Retina (tissue), 1 donor: ENCODE data around the gene DIDO1.

Experiments
- DNase-seq: peaks from one replicate; pipeline ENCODE4 v3.0.0-alpha.2; 2016

DIDO1 gene

DNA sequence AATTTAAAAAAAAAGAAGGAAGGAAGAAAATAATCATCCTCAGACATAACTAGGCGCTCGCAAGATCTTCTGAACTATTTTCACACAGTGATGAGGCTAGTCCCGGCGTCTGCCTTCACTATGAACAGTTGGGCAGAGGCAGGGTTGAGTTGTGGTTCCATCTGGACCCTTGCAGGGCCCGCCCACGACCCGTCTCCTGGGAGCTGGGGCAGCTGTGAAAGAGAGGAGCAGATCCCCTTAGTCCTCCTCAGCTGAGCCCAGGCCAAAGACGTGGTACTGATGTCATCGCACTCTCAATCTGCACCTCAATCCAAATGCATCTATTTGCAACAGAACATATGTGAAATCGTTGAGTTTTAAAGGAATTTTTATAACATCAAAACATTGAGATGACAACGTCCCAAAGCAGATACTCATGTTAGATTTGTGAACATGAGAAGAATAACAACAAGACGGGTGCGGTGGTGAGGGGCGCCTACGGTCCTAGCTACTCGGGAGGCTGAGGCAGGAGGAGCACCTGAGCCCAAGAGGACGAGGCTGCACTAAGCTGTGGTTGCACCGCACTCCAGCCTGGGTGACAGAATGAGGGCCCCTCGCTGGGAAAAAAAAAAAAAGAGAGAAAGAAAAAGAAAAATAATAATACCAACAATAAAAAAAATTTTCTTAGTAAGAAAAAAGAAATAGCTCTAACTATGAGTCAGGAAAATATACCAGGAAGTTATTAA, 80.0 kb downstream of the DIDO1 start:
- no peak for DNase-seq

DNA sequence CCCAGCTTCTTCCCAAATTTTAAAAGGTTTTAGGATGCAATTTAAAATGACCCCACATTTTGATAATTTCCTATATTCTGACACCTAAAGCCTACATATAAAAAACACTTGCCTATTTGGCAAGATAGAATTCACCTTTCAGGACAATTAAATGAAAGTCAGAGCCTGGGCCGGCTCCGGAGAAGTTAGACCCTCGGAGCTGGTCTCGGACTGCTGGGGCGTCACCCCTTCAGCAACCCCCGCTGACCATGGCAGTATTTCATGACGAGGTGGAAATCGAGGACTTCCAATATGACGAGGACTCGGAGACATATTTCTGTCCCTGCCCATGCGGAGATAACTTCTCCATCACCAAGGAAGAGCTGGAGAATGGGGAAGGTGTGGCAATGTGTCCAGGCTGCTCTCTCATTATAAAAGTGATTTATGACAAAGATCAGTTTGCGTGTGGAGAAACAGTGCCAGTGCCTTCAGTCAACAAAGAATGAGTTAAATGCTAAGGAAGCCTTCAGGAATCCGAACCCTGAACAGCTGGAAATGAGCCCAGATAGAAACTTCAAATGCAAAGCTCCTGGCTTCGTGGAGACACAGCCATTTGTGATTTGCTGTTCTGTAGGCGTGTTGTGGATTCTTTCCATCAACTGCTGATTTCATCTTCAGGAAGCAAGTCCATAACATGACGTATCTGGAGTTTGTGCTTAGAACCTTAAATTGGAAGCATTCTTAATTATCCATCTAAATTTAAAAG, 80.7 kb downstream of the DIDO1 start:
- no peak for DNase-seq

DNA sequence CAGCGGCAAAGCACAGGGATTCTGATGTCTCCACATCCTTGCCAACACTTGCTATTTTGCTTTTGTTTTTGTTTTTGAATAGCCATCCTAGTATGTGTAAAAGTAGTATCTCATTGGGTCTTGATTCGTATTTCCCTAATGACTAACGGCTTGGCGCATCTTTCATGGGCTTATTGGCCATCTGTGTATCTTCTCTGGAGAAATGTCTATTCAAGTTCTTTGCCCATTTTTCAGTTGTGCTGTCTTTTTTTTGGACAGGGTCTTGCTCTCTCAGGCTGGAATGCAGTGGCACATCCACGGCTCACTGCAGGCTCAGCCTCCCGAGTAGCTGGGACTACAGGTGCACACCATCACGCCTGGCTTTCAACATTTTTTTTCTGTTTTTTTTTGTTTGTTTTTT, 82.1 kb downstream of the DIDO1 start:
- no peak for DNase-seq

- DNase-seq: no peak
Measured at GRCh38 chr20:62843656-62844055, 82.6 kb downstream of the DIDO1 start.

DNA sequence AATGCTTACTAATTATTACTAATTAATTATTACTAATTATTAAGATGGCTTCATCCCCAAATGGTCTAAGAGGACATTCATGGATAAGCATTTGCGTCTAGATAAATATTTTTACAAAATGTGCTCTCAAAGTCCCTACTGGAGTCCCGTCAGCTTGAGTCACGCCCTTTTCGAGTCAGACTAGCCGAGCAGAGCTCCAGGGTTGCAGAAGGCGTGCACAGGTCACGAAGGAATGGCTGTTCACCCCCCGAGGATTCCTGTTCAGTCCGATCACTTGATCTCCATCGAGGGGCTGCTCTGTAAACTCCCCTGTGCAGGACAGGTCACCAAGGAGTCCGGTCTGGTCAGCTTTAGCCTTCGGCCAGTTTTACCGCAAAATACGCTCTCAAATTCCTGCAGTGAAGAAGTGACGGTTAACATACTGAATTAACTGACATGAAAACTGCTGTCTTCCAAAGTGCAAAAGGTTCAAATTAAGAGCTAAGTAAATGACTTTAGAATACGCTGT, 84.5 kb downstream of the DIDO1 start:
- DNase-seq: no peak

DNA sequence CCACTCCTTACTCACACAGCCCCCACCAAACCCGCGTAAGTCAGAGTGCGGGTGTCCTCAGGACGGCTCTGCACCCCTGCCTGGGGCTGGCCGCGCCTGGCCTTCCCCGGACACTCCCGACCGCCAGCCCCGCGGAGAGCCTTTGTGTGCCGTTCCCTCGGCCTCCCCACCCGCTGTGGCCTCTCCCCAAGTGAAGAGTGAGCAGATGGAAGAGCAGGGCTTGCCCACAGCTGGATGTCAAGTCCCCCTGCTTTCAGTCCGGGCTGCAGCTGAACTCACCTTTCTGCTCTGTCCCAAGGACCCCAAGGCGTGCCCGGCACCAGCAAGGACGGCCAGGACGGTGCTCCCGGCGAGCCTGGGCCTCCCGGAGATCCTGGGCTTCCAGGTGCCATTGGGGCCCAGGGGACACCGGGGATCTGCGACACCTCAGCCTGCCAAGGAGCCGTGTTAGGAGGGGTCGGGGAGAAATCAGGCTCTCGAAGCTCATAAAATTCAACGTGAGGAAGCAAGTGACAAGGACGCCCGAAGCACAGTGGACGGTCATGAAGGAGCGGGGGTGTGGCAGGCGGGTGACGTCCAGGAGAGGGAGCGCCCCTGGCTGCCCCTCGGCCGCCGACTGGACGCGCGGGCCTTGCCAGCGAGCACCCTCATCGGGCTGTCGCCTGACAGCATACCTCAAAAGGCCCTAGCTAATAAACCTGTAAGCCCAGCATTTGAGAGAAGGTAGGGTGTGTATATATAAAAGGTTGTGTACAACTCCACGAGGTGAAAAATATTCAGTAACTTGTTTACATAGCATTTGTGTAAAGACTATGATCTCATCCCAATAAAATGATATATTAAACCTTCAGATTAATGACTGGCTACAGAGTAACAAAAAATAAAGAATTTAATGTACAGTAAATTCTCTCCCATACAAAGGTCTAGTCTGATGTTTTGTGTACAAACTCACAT, 85.8 kb downstream of the DIDO1 start:
- DNase-seq: peak; percentile 25

GRCh38 chr20:62839816-62840215, 86.5 kb downstream of the DIDO1 start:
- DNase-seq: no peak

DNA sequence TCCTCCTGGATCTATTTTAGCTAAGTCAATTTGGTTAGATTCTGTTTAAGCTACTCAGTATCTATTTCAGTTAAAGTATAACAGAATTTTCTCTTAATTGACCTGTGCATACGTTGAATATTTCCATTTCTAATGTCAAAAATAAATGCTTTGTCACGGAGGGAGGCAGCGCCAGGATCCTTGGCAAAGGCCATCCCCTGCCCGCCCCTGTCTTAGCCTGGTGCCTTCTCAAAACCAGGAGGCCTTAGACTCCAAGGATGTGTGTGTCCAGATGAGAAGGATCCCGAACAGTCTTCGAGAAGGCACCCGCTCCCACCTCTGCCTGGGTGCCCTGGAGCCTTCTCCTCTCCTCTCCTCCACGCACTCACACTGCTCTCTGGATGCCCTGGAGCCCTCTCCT, 87.0 kb downstream of the DIDO1 start:
- DNase-seq: no peak

GRCh38 chr20:62838128-62838891, 88.0 kb downstream of the DIDO1 start:
- DNase-seq: no peak

GRCh38 chr20:62837790-62838127, 88.5 kb downstream of the DIDO1 start:
- no peak for DNase-seq

DNA sequence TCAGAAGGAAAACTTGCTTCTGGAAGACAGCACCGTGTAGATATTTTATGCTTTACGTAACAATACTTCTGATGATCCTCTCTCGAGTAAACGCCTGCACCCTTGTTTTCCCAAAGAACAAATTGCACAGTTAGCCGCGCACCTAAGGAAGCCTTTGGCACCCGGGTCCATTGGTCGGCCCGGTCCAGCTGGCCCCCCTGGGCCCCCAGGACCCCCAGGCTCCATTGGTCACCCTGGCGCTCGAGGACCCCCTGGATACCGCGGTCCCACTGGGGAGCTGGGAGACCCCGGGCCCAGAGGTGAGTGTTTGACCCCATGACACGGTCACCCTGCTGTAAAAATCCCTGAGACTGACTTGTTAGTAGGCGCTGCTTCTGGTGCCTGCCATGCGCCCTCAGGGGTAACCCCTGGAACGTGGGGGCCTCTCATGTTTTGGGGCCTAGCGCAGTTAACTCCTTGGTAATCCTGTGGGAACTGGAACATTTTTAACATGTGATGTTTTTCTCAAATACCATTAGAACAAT, 89.3 kb downstream of the DIDO1 start:
- DNase-seq: no peak

DNA sequence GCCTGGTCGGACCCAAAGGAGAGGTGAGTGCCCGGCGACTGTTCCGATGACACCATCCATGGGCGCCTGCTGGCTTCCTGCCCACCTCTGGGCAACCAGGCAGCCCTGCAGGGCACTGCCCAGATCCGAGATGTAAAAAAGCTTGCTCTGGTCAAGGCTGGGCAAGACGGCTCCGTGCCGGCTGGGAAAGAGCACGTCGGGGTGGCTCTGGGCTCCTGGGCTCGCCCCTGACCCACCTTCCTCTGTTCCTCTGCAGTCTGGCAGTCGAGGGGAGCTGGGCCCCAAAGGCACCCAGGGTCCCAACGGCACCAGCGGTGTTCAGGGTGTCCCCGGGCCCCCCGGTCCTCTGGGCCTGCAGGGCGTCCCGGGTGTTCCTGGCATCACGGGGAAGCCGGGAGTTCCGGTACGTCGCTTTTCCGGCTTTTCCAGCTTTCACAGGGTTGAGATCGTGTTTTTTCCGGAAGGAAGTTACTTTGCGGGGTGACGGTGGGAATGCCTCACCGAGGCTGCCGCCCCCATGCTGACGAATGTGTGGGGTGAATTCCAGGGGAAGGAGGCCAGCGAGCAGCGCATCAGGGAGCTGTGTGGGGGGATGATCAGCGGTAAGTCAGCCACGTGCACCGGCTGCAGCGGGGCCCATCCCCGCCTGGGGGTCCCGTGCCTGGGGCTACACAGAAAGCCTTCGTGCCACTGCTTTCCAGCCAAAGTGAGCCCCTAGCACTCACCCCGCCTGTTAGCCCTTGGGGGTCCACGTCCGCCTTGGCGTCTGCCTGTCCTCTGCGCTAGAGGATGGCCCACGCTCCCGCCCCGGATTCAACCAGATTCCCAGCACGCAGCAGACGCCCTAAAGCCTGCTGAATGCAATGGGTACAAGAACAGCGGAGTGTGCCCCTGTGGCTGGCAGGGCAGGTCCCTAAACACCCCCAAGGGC, 90.1 kb downstream of the DIDO1 start:
- no peak for DNase-seq

GRCh38 chr20:62834967-62835730, 91.2 kb downstream of the DIDO1 start:
- DNase-seq: no peak

GRCh38 chr20:62832951-62833391, 93.3 kb downstream of the DIDO1 start:
- DNase-seq: no peak

DNA sequence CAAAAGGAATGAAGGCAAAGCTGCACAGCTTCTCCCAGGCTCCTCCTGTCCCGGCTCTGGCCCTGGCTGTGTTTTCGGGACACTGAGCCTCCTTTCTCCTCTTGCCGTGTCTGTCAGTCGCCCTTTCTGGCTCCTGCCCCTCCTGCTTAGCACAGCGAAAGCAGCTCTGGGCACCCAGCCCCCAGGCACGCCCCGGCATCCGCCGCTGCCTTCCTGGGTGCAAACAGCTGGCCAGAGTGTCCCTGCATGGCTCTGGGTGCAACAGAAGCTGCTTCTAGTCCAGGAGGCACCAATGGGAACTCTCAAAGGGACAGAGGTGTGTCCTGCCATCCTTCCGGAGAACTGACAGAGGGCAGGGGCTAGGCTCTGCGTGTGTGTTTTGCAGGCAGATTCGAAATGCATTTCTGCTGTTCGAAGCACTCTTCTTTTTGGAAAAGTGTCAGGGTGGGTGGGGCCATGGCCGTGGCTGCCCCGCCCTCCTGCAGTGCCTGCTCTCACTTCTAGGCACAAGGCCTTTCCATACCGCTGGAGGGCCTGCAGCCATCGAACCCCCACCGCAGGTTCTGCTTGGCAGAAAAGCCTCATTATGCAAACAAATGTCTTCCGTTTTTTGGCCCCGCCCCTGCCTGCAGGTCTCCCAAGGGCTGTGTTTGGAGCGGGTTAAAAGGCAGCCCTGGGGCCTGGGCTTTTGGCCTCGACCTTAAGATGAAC, 93.9 kb downstream of the DIDO1 start:
- DNase-seq: no peak

GRCh38 chr20:62831854-62832211, 94.5 kb downstream of the DIDO1 start:
- no peak for DNase-seq

- DNase-seq: peak; percentile 22
Measured at GRCh38 chr20:62831361-62831788, 94.9 kb downstream of the DIDO1 start.

- peak; percentile 50 for DNase-seq
Measured at GRCh38 chr20:62830821-62831220, 95.5 kb downstream of the DIDO1 start.

DNA sequence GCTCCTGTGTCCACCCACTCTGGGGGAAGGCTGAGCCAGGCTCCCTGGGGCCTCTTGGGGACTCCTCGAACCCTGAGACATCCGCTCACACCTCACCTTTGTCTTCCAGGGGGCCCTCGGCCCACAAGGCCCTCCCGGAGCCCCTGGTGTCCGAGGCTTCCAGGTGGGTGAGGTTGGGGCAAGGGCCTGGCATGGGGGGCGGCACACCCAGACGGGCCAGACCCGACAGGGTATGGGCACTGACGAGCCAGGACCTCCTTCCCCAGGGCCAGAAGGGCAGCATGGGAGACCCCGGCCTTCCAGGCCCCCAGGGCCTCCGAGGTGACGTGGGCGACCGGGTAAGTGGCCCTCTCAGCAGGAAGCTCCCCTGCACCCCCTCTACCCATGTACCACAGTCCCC, 96.1 kb downstream of the DIDO1 start:
- DNase-seq: no peak
